Measurements from ENCODE around the gene NACC2.

GRCh38 chr9:136103651-136104487 lies 8.8 kb upstream of the NACC2 start:
- TF ChIP-seq CTCF (IDR thresholded peaks at IDR 0.05) (no peak), POLR2A (IDR thresholded peaks at IDR 0.05) (no peak), EP300 (IDR thresholded peaks at IDR 0.05) (no peak), POLR2AphosphoS5 (IDR thresholded peaks at IDR 0.05) (no peak)
